Measurements from ENCODE around the gene THBS1.
A peak's percentile ranks its signal among the peaks of the same experiment; 100 is the strongest.

THBS1 gene

GRCh38 chr15:39580485-39581241 lies at the start of gene THBS1:
Gene THBS1 (plus strand): TSS chr15:39581079. CDS start chr15:39581858, 779 bp downstream.
- DNase-seq (ENCODE audit: low read depth in 3 of 3) = peak in 1 of 3 donors; percentile 45

GRCh38 chr15:39534996-39535395 lies 45.9 kb upstream of the THBS1 start:
- no peak for DNase-seq (ENCODE audit: low read depth in 3 of 3)

GRCh38 chr15:39535466-39535865 lies 45.4 kb upstream of the THBS1 start:
- no peak for DNase-seq (ENCODE audit: low read depth in 3 of 3)

GRCh38 chr15:39538936-39539335 lies 41.9 kb upstream of the THBS1 start:
- DNase-seq (ENCODE audit: low read depth in 3 of 3) = no peak

- DNase-seq (ENCODE audit: low read depth in 3 of 3) = no peak
These were observed 41.4 kb upstream of the THBS1 start for GRCh38 chr15:39539466-39539865.

- DNase-seq (ENCODE audit: low read depth in 3 of 3) = no peak
These were observed 40.8 kb upstream of the THBS1 start for GRCh38 chr15:39539973-39540558.

GRCh38 chr15:39542385-39543065 lies 38.4 kb upstream of the THBS1 start:
- no peak for DNase-seq (ENCODE audit: low read depth in 3 of 3)

- no peak for DNase-seq (ENCODE audit: low read depth in 3 of 3)
These were observed 37.2 kb upstream of the THBS1 start for GRCh38 chr15:39543651-39544050.

GRCh38 chr15:39546842-39547241 lies 34.0 kb upstream of the THBS1 start:
- no peak for DNase-seq (ENCODE audit: low read depth in 3 of 3)

- no peak for DNase-seq (ENCODE audit: low read depth in 3 of 3)
These were observed 32.3 kb upstream of the THBS1 start for GRCh38 chr15:39548561-39548960.

- no peak for DNase-seq (ENCODE audit: low read depth in 3 of 3)
These were observed 31.0 kb upstream of the THBS1 start for GRCh38 chr15:39549912-39550311.

GRCh38 chr15:39551476-39551875 lies 29.4 kb upstream of the THBS1 start:
- DNase-seq (ENCODE audit: low read depth in 3 of 3) = no peak

GRCh38 chr15:39552556-39552955 lies 28.3 kb upstream of the THBS1 start:
- no peak for DNase-seq (ENCODE audit: low read depth in 3 of 3)

GRCh38 chr15:39553947-39554693 lies 26.8 kb upstream of the THBS1 start:
- no peak for DNase-seq (ENCODE audit: low read depth in 3 of 3)

GRCh38 chr15:39554746-39555387 lies 26.0 kb upstream of the THBS1 start:
- no peak for DNase-seq (ENCODE audit: low read depth in 3 of 3)

GRCh38 chr15:39555885-39556284 lies 25.0 kb upstream of the THBS1 start:
- DNase-seq (ENCODE audit: low read depth in 3 of 3) = no peak

GRCh38 chr15:39556461-39556860 lies 24.4 kb upstream of the THBS1 start:
- no peak for DNase-seq (ENCODE audit: low read depth in 3 of 3)

GRCh38 chr15:39558421-39558820 lies 22.5 kb upstream of the THBS1 start:
- no peak for DNase-seq (ENCODE audit: low read depth in 3 of 3)

- DNase-seq (ENCODE audit: low read depth in 3 of 3) = no peak
These were observed 15.8 kb upstream of the THBS1 start for GRCh38 chr15:39564972-39565665.

- no peak for DNase-seq (ENCODE audit: low read depth in 3 of 3)
These were observed 15.0 kb upstream of the THBS1 start for GRCh38 chr15:39565851-39566250.

GRCh38 chr15:39573287-39573686 lies 7.6 kb upstream of the THBS1 start:
- DNase-seq (ENCODE audit: low read depth in 3 of 3) = no peak

All from stimulated activated CD4-positive, alpha-beta T cell treated with anti-CD3 and anti-CD28 coated beads, TNF-alpha, amount 100 ng/mL, for 48 hours (primary cell).